ENCODE measurements around the gene KCNJ6. TPM values are rescaled to one million over a fixed set of nuclear protein-coding genes. Genes with fewer than 3 reads are reported as not detected.

Gene KCNJ6
- total and polyA plus RNA-seq, 9 of the 15 experiments (the other 6 are each of a cell fraction or from before 2014, with no cell fraction given): 0.06 to 0.21 (median 0.13) TPM; not detected in 1

GRCh38 chr21:37642493-37642892 is 273.8 kb downstream of the KCNJ6 start (continued):
- TF ChIP-seq DACH1 (IDR thresholded peaks at IDR 0.05; ENCODE audit: partially characterized antibody): no peak
- TF ChIP-seq RBM25 (IDR thresholded peaks at IDR 0.05; ENCODE audit: low read depth, low read length, severe bottlenecking): no peak
- TF ChIP-seq CUX1 (CRISPR knock-in tag; IDR thresholded peaks at IDR 0.05): no peak
- TF ChIP-seq, protein P1, sequence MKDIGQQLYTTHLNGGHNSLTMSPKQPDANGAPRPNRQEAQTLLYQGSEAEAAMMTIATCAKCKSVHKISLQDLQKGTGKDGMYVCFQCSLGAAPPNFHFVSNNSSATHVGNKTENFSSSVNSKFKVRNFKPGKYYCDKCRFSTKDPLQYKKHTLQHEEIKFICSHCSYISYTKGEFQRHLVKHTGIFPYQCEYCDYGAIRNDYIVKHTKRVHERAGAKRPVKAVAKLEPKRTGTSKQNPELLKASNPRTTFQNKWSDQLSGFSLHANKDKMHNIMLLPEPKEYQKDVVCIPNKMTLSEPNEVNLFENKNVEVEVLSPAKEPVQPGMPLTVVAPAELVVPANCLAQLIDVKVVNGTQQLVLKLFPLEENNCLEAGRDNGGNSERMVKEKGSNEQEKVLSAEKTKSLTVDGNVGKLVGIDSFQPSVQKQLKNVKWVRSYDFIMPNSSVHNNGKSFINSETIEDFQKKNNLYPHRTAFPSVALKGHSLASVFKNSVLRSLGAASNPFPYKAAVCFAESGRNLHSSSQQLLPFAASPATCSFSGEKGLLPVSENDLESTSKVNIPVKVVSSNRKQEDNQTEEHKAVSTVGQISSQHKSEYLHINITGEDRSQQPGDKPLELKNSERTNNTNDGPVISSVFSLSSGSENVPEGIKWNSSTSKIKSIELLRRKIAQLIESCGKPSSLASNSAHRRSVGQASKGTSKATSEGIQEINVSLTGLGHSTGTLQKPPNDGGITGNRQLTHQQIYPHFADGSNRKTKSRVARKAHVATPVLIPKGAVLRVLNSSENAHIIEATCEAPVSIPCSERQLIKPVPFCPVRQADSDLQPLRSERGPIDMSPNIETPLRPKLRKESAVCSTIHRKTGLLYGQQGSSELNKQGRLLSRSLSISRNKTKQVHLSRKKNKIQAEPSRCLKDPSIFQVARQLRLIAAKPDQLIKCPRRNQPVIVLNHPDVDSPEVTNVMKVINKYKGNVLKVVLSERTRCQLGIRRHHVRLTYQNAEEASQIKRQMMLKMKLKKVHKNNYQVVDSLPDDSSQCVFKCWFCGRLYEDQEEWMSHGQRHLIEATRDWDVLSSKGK (CRISPR knock-in tag; IDR thresholded peaks at IDR 0.05): no peak
- TF ChIP-seq ZNF79 (CRISPR knock-in tag; IDR thresholded peaks at IDR 0.05; ENCODE audit: low read depth): no peak
- peak; percentile 32; the same call in 1 of the 2 replicates for TF ChIP-seq STAG1 (CRISPR knock-in tag; IDR thresholded peaks at IDR 0.05; ENCODE audit: borderline replicate concordance)
- TF ChIP-seq RNF2 (IDR thresholded peaks at IDR 0.05): no peak
- TF ChIP-seq FOXP1 (CRISPR knock-in tag; IDR thresholded peaks at IDR 0.05): no peak
- TF ChIP-seq POLR2A (conservative IDR thresholded peaks at IDR 0.05): no peak
- TF ChIP-seq ZNF197 (CRISPR knock-in tag; IDR thresholded peaks at IDR 0.05; ENCODE audit: low read depth): no peak
- TF ChIP-seq, protein P2, sequence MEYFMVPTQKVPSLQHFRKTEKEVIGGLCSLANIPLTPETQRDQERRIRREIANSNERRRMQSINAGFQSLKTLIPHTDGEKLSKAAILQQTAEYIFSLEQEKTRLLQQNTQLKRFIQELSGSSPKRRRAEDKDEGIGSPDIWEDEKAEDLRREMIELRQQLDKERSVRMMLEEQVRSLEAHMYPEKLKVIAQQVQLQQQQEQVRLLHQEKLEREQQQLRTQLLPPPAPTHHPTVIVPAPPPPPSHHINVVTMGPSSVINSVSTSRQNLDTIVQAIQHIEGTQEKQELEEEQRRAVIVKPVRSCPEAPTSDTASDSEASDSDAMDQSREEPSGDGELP (CRISPR knock-in tag; IDR thresholded peaks at IDR 0.05; ENCODE audit: borderline replicate concordance): no peak
- TF ChIP-seq DMBX1 (CRISPR knock-in tag; IDR thresholded peaks at IDR 0.05; ENCODE audit: borderline replicate concordance): no peak
- TF ChIP-seq POLR2B (IDR thresholded peaks at IDR 0.05; ENCODE audit: low read depth, partially characterized antibody): no peak
- TF ChIP-seq FOXK2 (conservative IDR thresholded peaks at IDR 0.05 in 1 of 2, IDR thresholded peaks at IDR 0.05 in 1 of 2; ENCODE audit: low read depth in 2 of 2): no peak
- TF ChIP-seq NUFIP1 (IDR thresholded peaks at IDR 0.05; ENCODE audit: partially characterized antibody): no peak
- TF ChIP-seq ZNF121 (CRISPR knock-in tag; conservative IDR thresholded peaks at IDR 0.05): no peak
- peak; percentile 26 for TF ChIP-seq CTCFL (IDR thresholded peaks at IDR 0.05; ENCODE audit: borderline replicate concordance, insufficient read depth, low read depth, low read length, poor library complexity, severe bottlenecking)
- TF ChIP-seq NFRKB (IDR thresholded peaks at IDR 0.05; ENCODE audit: low read depth): 0 out of 2 replicates have a peak, but pooled peaks have one; percentile 46

Data from K562 (cell line).